ENCODE results near the gene SLC18A2. TPM values are rescaled to one million over a fixed set of nuclear protein-coding genes. Genes with fewer than 3 reads are reported as not detected.

The SLC18A2 gene
- total and polyA plus RNA-seq, 2 of the 8 experiments (the other 6 are each of a cell fraction or from before 2014, with no cell fraction given): 6.5 to 7.0 TPM

GRCh38 chr10:117248750-117249465 lies 8.0 kb downstream of the SLC18A2 start:
- H2BK20ac ChIP-seq (ENCODE audit: low read length): no peak overlapping the region
- no peak overlapping the region for H3K14ac ChIP-seq (ENCODE audit: insufficient read length)
- no peak for FAIRE-seq
- no peaks in the 10 kb centered on the region for H3K23me2 ChIP-seq (ENCODE audit: low read depth, low read length)
- no peaks in the 10 kb centered on the region for H3K79me1 ChIP-seq (ENCODE audit: low read depth, low read length)
- no peak overlapping the region for H2BK120ac ChIP-seq (replicated peaks; ENCODE audit: low read depth, low read length)
- 83% methylated on average over 10 of the region's 10 CpGs; no CpG with 5 or more reads in 1 of the 2 experiments for WGBS, 2 experiments (ENCODE audit: extremely low coverage in 1 of 2, insufficient coverage in 1 of 2, insufficient read length in 1 of 2, insufficient replicate concordance in 2 of 2, low coverage in 1 of 2, low lambda C conversion rate in 2 of 2, missing lambda C conversion rate in 1 of 2)
- ChIA-PET POLR2A (ENCODE audit: partially characterized antibody) (no interaction called here), CTCF (ENCODE audit: partially characterized antibody) (interaction anchor here (0.6 to 1.8 kb wide), 6 partner anchors 9 to 125 kb away, joined by 3 to 11 read pairs (median 3); no protein-coding TSS in a partner anchor)
- no peak overlapping the region for H2AK5ac ChIP-seq (ENCODE audit: low read depth, low read length)
- no peak overlapping the region for H3K9ac ChIP-seq (replicated peaks in 1 of 4; ENCODE audit: extremely low read depth in 1 of 4, low read depth in 3 of 4, low read length in 3 of 4)
- no peaks in the 10 kb centered on the region for H3K9me3 ChIP-seq (ENCODE audit: insufficient read depth in 2 of 2, low read depth in 1 of 2, low read length in 1 of 2)
- no peak overlapping the region for H3K27ac ChIP-seq (ENCODE audit: low read depth, low read length)
- no peaks in the 10 kb centered on the region for H3K36me3 ChIP-seq (ENCODE audit: control insufficient read depth in 2 of 4, insufficient read depth in 4 of 4, low read length in 3 of 4)
- H4K5ac ChIP-seq (ENCODE audit: insufficient read length, low read depth, low read length): no peak overlapping the region
- H4K20me1 ChIP-seq (replicated peaks in 1 of 2; ENCODE audit: control insufficient read depth in 1 of 2, insufficient read depth in 2 of 2, low read length in 2 of 2): no peaks in the 10 kb centered on the region
- no peaks in the 10 kb centered on the region for H3K27me3 ChIP-seq (replicated peaks in 1 of 4; ENCODE audit: control insufficient read depth in 3 of 4, extremely low read depth in 1 of 4, insufficient read depth in 3 of 4, low read length in 3 of 4)
- no peak overlapping the region for H3K4me3 ChIP-seq (ENCODE audit: extremely low read depth in 1 of 4, insufficient read depth in 2 of 4, low read depth in 3 of 4, low read length in 4 of 4)
- H2BK5ac ChIP-seq (ENCODE audit: low read depth, low read length): no peak overlapping the region
- no peak overlapping the region for H3K4ac ChIP-seq (replicated peaks; ENCODE audit: insufficient read length, low read depth, low read length)
- no peak overlapping the region for H4K91ac ChIP-seq (replicated peaks; ENCODE audit: insufficient read length, low read length)
- no peak for DNase-seq (ENCODE audit: low read depth in 1 of 2, low spot score in 2 of 2)
- TF ChIP-seq CREB1 (IDR thresholded peaks at IDR 0.05): no peak
- TF ChIP-seq TAF1 (IDR thresholded peaks at IDR 0.05; ENCODE audit: low read depth, low read length): no peak
- no peak for TF ChIP-seq POU5F1 (IDR thresholded peaks at IDR 0.05; ENCODE audit: low read depth, low read length)
- no peak for TF ChIP-seq POLR2A (IDR thresholded peaks at IDR 0.05; ENCODE audit: control extremely low read depth in 1 of 2, low read depth in 2 of 2, low read length in 2 of 2)
- no peak for TF ChIP-seq EP300 (IDR thresholded peaks at IDR 0.05; ENCODE audit: borderline replicate concordance in 1 of 2, low read depth in 2 of 2, low read length in 2 of 2)
- no peak for TF ChIP-seq RXRA (IDR thresholded peaks at IDR 0.05; ENCODE audit: insufficient read depth, low read depth, low read length)
- TF ChIP-seq BRCA1 (IDR thresholded peaks at IDR 0.05; ENCODE audit: low read depth, low read length): no peak
- no peak for TF ChIP-seq GTF2F1 (IDR thresholded peaks at IDR 0.05; ENCODE audit: borderline replicate concordance, low read depth, low read length)
- no peak for TF ChIP-seq HDAC2 (IDR thresholded peaks at IDR 0.05; ENCODE audit: borderline replicate concordance in 1 of 2, low read depth in 2 of 2, low read length in 2 of 2)
- peaks cover 0 to 6% (median 1%) of the 10 kb centered on the region in 4 experiments; a peak in 3 of 7 replicates for H3K4me1 ChIP-seq (replicated peaks in 1 of 4; ENCODE audit: control insufficient read depth in 3 of 4, insufficient read depth in 4 of 4, low read length in 3 of 4)
- H3K4me2 ChIP-seq (ENCODE audit: insufficient read depth in 1 of 2, low read depth in 2 of 2, low read length in 2 of 2): no peak overlapping the region
- no peak overlapping the region for H3K56ac ChIP-seq (replicated peaks; ENCODE audit: insufficient read length, low read depth, low read length)
- H2BK12ac ChIP-seq (ENCODE audit: low read depth, low read length): no peak overlapping the region
- H4K8ac ChIP-seq (ENCODE audit: extremely low read depth, insufficient read depth, low read length): no peak overlapping the region
- H3K23ac ChIP-seq (ENCODE audit: insufficient read length): no peak overlapping the region
- no peak overlapping the region for H2AFZ ChIP-seq (ENCODE audit: low read length)
- no peaks in the 10 kb centered on the region for H3K79me2 ChIP-seq (ENCODE audit: control insufficient read depth in 1 of 2, insufficient read depth in 2 of 2, low read length in 2 of 2)
- H2BK15ac ChIP-seq (ENCODE audit: low read length): no peak overlapping the region
- H3K18ac ChIP-seq (ENCODE audit: extremely low read depth, low read length): no peak overlapping the region
